NCI-H1105 (cell line): Measurements from ENCODE around the gene PERM1.

Experiments
- DNase-seq: peaks from one replicate; lab custom pipeline; 2025; lab: John Stamatoyannopoulos, UW

PERM1 gene

GRCh38 chr1:965526-966134 lies 16.3 kb downstream of the PERM1 start:
- DNase-seq = no peak

GRCh38 chr1:964691-965525 lies 17.0 kb downstream of the PERM1 start:
- no peak for DNase-seq

GRCh38 chr1:963746-964525 lies 18.0 kb downstream of the PERM1 start:
- no peak for DNase-seq

GRCh38 chr1:963301-963651 lies 18.6 kb downstream of the PERM1 start:
- no peak for DNase-seq

GRCh38 chr1:962381-963300 lies 19.3 kb downstream of the PERM1 start:
- DNase-seq = no peak

GRCh38 chr1:961132-961669 lies 20.7 kb downstream of the PERM1 start:
- no peak for DNase-seq

- DNase-seq = no peak
Observed at GRCh38 chr1:960363-961131, 21.3 kb downstream of the PERM1 start, which contains the start of gene KLHL17. Gene KLHL17 (plus strand): TSS chr1:960584. CDS start chr1:960694, 110 bp downstream.

GRCh38 chr1:959731-960362 lies 22.0 kb downstream of the PERM1 start:
- DNase-seq = no peak

- peak; percentile 83 for DNase-seq
Observed at GRCh38 chr1:958823-959730, 22.8 kb downstream of the PERM1 start, which contains the start of gene NOC2L. Gene NOC2L (minus strand): TSS chr1:959256. CDS start chr1:959240, 16 bp downstream.

GRCh38 chr1:956636-957035 lies 25.3 kb downstream of the PERM1 start:
- no peak for DNase-seq

GRCh38 chr1:955474-955873 lies 26.4 kb downstream of the PERM1 start:
- no peak for DNase-seq

GRCh38 chr1:954927-955326 lies 27.0 kb downstream of the PERM1 start:
- no peak for DNase-seq

GRCh38 chr1:953524-954320 lies 28.2 kb downstream of the PERM1 start:
- DNase-seq = no peak

GRCh38 chr1:952603-953002 lies 29.3 kb downstream of the PERM1 start:
- DNase-seq = no peak

- no peak for DNase-seq
Observed at GRCh38 chr1:952201-952600, 29.7 kb downstream of the PERM1 start.

GRCh38 chr1:951364-951763 lies 30.5 kb downstream of the PERM1 start:
- no peak for DNase-seq

- no peak for DNase-seq
Observed at GRCh38 chr1:950881-951280, 31.0 kb downstream of the PERM1 start.

GRCh38 chr1:950268-950667 lies 31.6 kb downstream of the PERM1 start:
- no peak for DNase-seq
